Loucy (cell line): ENCODE measurements around the gene STPG4.

ENCODE experiments used
- H2AFZ ChIP-seq: fragments of 200-600 bp; sonication (generic); 2 replicates; pipeline ENCODE4 v1.6.0; 2016; ENCODE audit warnings: antibody characterized with exemption, mild to moderate bottlenecking, low read length, moderate library complexity
- H3F3A ChIP-seq: fragments of 200-600 bp; 2 replicates; pipeline ENCODE4 v1.6.0; 2016; ENCODE audit warnings: antibody characterized with exemption, low read depth, mild to moderate bottlenecking
- H3K27me3 ChIP-seq: fragments of 200-600 bp; sonication (generic); 2 replicates; pipeline ENCODE4 v1.6.1; 2014; ENCODE audit warnings: low read length, mild to moderate bottlenecking; ENCODE audit not compliant: insufficient read depth, poor library complexity, severe bottlenecking
- H3K36me3 ChIP-seq: fragments of 200-600 bp; sonication (generic); 2 replicates; pipeline ENCODE4 v1.6.1; 2016; ENCODE audit warnings: low read length; ENCODE audit not compliant: insufficient read depth
- H3K4me1 ChIP-seq: fragments of 200-600 bp; sonication (generic); 2 replicates; pipeline ENCODE4 v1.5.1; 2014; ENCODE audit warnings: low read length, mild to moderate bottlenecking; ENCODE audit not compliant: insufficient read depth, poor library complexity, severe bottlenecking
- H3K4me2 ChIP-seq: fragments of 200-600 bp; sonication (generic); 2 replicates; pipeline ENCODE4 v1.6.0; 2014; ENCODE audit warnings: antibody characterized with exemption, low read length, low read depth, mild to moderate bottlenecking; ENCODE audit not compliant: poor library complexity, severe bottlenecking
- H3K4me3 ChIP-seq: fragments of 200-600 bp; sonication (generic); 2 replicates; pipeline ENCODE4 v1.5.1; 2014; ENCODE audit warnings: low read length, mild to moderate bottlenecking, mixed read lengths; ENCODE audit not compliant: poor library complexity, severe bottlenecking
- H3K79me2 ChIP-seq: fragments of 200-600 bp; sonication (generic); 2 replicates; pipeline ENCODE4 v1.6.1; 2014; ENCODE audit warnings: low read length; ENCODE audit not compliant: insufficient read depth
- H3K9ac ChIP-seq: fragments of 200-600 bp; sonication (generic); 2 replicates; pipeline ENCODE4 v1.6.0; 2014; ENCODE audit warnings: mild to moderate bottlenecking, low read depth, low read length, moderate library complexity; ENCODE audit not compliant: poor library complexity, severe bottlenecking
- H3K9me2 ChIP-seq: fragments of 200-600 bp; sonication (generic); replicated peaks from 2 replicates; pipeline ENCODE4 v1.6.1; 2016; ENCODE audit warnings: low read depth, low read length, mixed read lengths
- H3K9me3 ChIP-seq: fragments of 200-600 bp; sonication (generic); 2 replicates; pipeline ENCODE4 v1.6.1; 2014; ENCODE audit warnings: mild to moderate bottlenecking, antibody characterized with exemption, low read length, low read depth; ENCODE audit not compliant: insufficient read depth
- H4K20me1 ChIP-seq: fragments of 200-600 bp; sonication (generic); 2 replicates; pipeline ENCODE4 v1.6.0; 2014; ENCODE audit warnings: antibody characterized with exemption, low read length, mild to moderate bottlenecking; ENCODE audit not compliant: insufficient read depth, poor library complexity, severe bottlenecking
- EZH2phosphoT487 ChIP-seq: fragments of 200-600 bp; IDR thresholded peaks from 2 replicates; pipeline ENCODE4 v1.6.1; 2018; ENCODE audit warnings: antibody characterized with exemption, mild to moderate bottlenecking, moderate library complexity, borderline replicate concordance
- TF ChIP-seq, protein P1 (sequence below): fragments of 200-600 bp; sonication (generic); conservative IDR thresholded peaks from 2 replicates; pipeline ENCODE4 v1.5.1; 2014; ENCODE audit warnings: mild to moderate bottlenecking, antibody characterized with exemption, low read length

STPG4 gene

DNA sequence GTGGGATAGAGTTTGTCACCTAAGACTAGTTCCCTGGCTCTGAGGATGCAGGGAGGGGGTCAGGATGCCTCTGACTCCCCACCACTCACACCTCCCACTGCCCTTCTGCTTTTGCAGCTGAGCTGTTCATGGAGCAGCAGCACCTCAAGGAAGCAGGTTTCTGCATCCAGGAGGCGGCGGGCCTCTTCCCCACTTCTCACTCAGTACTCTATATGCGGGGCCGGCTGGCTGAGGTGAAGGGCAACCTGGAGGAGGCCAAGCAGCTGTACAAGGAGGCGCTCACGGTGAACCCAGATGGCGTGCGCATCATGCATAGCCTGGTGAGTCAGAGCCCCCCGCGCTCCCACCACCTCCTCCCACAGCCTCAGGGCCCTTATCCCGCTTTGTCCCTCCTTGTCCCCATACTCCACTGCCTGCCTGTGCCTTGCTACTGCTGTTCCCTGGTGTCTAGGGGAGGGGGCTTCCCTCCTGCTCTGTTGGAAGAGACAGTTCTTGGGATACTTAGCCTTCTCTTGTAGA is 94.4 kb downstream of the STPG4 start:
- no peak overlapping the region for H3K9ac ChIP-seq
- H3K27me3 ChIP-seq = no peaks in the 10 kb centered on the region
- no peaks in the 10 kb centered on the region for H4K20me1 ChIP-seq
- no peak overlapping the region for H2AFZ ChIP-seq
- no peak overlapping the region for H3K4me3 ChIP-seq
- peaks cover 5% of the 10 kb centered on the region for H3K4me1 ChIP-seq
- no peaks in the 10 kb centered on the region; the same call in 1 of the 2 replicates for H3K36me3 ChIP-seq
- H3K4me2 ChIP-seq = no peak overlapping the region
- no peaks in the 10 kb centered on the region for H3K9me2 ChIP-seq
- no peaks in the 10 kb centered on the region for H3K9me3 ChIP-seq
- no peaks in the 10 kb centered on the region for H3F3A ChIP-seq
- H3K79me2 ChIP-seq = no peaks in the 10 kb centered on the region
- TF ChIP-seq EZH2phosphoT487 = no peak
- TF ChIP-seq, protein P1, sequence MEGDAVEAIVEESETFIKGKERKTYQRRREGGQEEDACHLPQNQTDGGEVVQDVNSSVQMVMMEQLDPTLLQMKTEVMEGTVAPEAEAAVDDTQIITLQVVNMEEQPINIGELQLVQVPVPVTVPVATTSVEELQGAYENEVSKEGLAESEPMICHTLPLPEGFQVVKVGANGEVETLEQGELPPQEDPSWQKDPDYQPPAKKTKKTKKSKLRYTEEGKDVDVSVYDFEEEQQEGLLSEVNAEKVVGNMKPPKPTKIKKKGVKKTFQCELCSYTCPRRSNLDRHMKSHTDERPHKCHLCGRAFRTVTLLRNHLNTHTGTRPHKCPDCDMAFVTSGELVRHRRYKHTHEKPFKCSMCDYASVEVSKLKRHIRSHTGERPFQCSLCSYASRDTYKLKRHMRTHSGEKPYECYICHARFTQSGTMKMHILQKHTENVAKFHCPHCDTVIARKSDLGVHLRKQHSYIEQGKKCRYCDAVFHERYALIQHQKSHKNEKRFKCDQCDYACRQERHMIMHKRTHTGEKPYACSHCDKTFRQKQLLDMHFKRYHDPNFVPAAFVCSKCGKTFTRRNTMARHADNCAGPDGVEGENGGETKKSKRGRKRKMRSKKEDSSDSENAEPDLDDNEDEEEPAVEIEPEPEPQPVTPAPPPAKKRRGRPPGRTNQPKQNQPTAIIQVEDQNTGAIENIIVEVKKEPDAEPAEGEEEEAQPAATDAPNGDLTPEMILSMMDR = no peak

- H3K4me2 ChIP-seq = no peak overlapping the region
Observed at GRCh38 chr2:47058003-47058931, 96.8 kb downstream of the STPG4 start.

DNA sequence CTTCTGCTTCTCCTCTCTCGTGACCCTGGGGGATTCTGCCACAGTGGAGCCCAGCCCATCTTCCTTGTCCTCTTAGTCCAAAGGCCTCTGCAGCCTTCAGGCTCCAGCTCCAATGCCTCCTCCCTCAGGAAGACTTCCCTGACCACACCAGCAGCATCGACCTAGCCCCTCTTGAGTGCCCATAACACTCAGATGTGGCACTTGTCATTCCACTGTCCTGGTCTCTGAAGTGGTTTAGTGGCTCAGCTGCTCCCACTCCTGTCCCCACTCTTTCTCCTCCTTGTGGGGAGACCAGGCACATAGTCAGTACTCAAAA is 97.5 kb downstream of the STPG4 start:
- H3K9me3 ChIP-seq = no peaks in the 10 kb centered on the region
- H2AFZ ChIP-seq = no peak overlapping the region
- H3K27me3 ChIP-seq = no peaks in the 10 kb centered on the region
- no peaks in the 10 kb centered on the region for H4K20me1 ChIP-seq
- no peak overlapping the region for H3K4me2 ChIP-seq
- H3K9me2 ChIP-seq = no peaks in the 10 kb centered on the region
- no peaks in the 10 kb centered on the region for H3F3A ChIP-seq
- TF ChIP-seq EZH2phosphoT487 = no peak
- TF ChIP-seq, protein P1 = no peak
- peaks cover 5% of the 10 kb centered on the region for H3K4me1 ChIP-seq
- no peak overlapping the region for H3K9ac ChIP-seq
- H3K79me2 ChIP-seq = no peaks in the 10 kb centered on the region
- no peak overlapping the region for H3K4me3 ChIP-seq
- no peaks in the 10 kb centered on the region; the same call in 1 of the 2 replicates for H3K36me3 ChIP-seq

More at GRCh38 chr2:47058003-47058931, 96.8 kb downstream of the STPG4 start:
- Histone ChIP-seq H4K20me1 (no peaks in the 10 kb centered on the region), H2AFZ (no peak overlapping the region), H3K4me1 (peaks cover 5% of the 10 kb centered on the region), H3K36me3 (no peaks in the 10 kb centered on the region; the same call in 1 of the 2 replicates), H3K79me2 (no peaks in the 10 kb centered on the region), H3K27me3 (no peaks in the 10 kb centered on the region), H3K9me2 (no peaks in the 10 kb centered on the region), H3F3A (no peaks in the 10 kb centered on the region), H3K4me3 (no peak overlapping the region), H3K9ac (no peak overlapping the region), H3K9me3 (no peaks in the 10 kb centered on the region)
- TF ChIP-seq, protein P1 = no peak
- no peak for TF ChIP-seq EZH2phosphoT487
